ENCODE measurements around the gene RNF207.
A peak's percentile ranks its signal among the peaks of the same experiment; 100 is the strongest.
"Not testable (repeated sequence)": the region's sequence is repeated elsewhere in the genome, so short reads cannot be mapped to it uniquely, and the experiment has no call there.

The RNF207 gene

DNA sequence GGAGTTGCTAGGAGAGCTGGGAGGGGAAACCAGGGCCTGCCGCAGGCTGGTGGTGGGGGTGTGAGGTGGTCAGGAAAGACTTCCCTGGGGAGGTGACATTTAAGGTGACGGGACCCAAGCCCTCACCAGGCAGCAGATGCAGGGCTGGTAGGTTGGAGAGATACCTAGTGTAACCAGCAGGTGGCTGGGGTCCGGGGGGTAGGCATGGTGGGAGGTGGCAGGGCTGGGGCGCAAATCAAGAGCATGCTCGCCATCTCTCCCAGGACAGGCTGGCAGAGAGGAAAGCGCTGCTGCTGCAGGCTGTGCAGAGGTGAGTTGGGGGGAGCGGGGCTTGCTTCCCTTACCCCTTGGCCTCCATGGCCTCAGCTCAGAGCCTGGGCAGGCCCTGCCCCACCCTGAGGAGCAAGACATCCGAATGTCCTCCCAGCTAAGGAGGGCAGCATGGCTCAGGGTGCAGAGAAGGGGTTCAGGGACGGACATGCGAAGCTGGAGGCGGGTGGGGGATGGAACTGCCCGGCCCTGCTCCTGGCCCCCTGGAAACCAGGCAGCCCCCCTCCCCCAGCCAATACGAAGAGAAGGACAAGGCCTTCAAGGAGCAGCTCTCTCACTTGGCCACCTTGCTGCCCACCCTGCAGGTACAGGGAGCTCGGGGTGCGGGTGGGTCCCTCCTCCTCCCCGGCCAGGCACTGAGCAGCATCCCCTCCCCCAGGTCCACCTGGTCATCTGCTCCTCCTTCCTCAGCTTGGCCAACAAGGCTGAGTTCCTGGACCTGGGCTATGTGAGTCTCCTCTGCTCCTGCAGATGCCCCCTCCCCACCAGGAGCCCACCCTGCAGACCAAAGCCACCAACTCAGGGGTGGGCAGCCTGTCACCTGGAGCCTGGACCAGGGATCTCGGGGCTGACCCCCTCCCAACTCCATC lies 4.0 kb downstream of the RNF207 start:
- no peaks in the 10 kb centered on the region for H3K36me3 ChIP-seq
- H3K27me3 ChIP-seq = peaks cover 39 to 50% (median 46%) of the 10 kb centered on the region in 11 experiments
- H3K4me1 ChIP-seq = peaks cover 39 to 66% (median 60%) of the 10 kb centered on the region in 10 experiments
- H3K9ac ChIP-seq = peak overlapping the region in 5 of 11 experiments; percentile 28 to 59 (median 45); a peak in 5 of 22 replicates
- no peak overlapping the region for H3K27ac ChIP-seq
- H3K9me3 ChIP-seq (replicated peaks in 1 of 11) = peaks cover 0 to 11% (median 8%) of the 10 kb centered on the region in 11 experiments; a peak in 12 of 22 replicates
- H3K4me3 ChIP-seq = peak overlapping the region in 7 of 10 experiments; percentile 26 to 46 (median 39); a peak in 5 of 20 replicates
- TF ChIP-seq Cebpa-rat (IDR thresholded peaks at IDR 0.05) = no peak
- H3K4me2 ChIP-seq = peak overlapping the region; percentile 77 to 94 (median 86)
- H4K20me1 ChIP-seq = peaks cover 0 to 12% (median 0%) of the 10 kb centered on the region in 11 experiments; a peak in 3 of 22 replicates

DNA sequence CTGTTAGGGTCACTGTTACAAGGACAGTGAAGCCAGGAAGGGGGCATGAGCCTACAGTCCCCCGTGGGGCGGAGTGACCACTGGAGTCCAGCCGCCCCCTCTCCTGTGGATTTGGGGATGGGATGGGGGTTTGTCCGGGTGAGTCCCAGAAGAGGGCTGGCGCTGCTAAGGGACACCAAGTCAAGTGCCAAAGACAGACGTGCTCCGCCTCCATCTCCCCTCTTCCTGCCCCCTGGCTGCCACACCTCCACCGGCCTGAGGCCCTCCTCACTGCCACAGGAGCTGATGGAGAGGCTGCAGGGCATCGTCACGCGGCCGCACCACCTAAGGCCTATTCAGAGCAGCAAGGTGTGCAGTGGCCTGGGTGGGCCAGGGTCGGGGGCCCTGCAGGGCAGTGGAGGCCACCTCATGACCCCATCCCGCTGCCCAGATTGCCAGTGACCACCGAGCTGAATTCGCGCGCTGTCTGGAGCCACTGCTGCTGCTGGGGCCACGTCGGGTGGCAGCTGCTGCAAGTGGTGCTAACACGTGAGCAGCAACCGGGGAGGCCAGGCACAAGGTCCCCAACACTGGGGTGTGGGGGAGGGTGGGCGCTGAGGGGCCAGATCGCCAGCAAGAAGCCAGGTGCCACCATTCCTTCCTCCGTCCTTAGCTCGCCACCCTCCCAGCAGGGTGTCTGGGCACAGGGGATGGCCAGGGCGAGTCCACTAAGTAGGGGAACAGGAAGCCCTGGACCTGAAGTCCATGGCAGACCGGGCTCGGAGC lies 4.9 kb downstream of the RNF207 start:
- Histone ChIP-seq H3K9me3 (replicated peaks in 1 of 11) (peaks cover 0 to 11% (median 8%) of the 10 kb centered on the region in 11 experiments; a peak in 12 of 22 replicates), H3K4me3 (no peak overlapping the region), H3K27ac (no peak overlapping the region), H3K9ac (no peak overlapping the region), H4K20me1 (peaks cover 0 to 12% (median 0%) of the 10 kb centered on the region in 11 experiments; a peak in 3 of 22 replicates), H3K4me2 (peak overlapping the region in 8 of 11 experiments; percentile 80 to 94 (median 88); a peak in 12 of 22 replicates), H3K27me3 (peaks cover 30 to 41% (median 37%) of the 10 kb centered on the region in 11 experiments), H3K36me3 (no peaks in the 10 kb centered on the region), H3K4me1 (peaks cover 34 to 61% (median 54%) of the 10 kb centered on the region in 10 experiments)
- TF ChIP-seq Cebpa-rat (IDR thresholded peaks at IDR 0.05) = no peak

DNA sequence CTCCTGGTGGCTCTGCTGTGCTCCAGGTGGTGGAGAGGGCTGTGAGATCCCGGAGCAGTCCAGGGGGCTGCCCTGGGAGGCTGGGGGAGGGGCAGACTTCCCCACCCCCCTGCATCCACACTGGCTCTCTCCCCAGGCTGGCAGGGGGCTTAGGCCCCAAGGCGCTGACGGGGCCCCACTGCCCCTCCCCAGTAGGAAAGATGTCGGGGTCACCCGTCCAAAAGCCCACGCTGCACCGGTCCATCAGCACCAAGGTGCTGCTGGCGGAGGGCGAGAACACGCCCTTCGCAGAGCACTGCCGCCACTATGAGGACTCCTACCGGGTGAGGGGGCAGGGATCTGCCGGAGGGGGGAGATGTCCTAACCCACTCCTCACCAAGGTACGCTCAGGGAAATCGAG lies 5.8 kb downstream of the RNF207 start:
- Histone ChIP-seq H3K4me3 (no peak overlapping the region), H4K20me1 (peaks cover 0 to 12% (median 0%) of the 10 kb centered on the region in 11 experiments; a peak in 1 of 22 replicates), H3K27me3 (peaks cover 21 to 32% (median 28%) of the 10 kb centered on the region in 11 experiments), H3K9ac (0 out of 22 replicates have a peak overlapping the region, but pooled peaks of 1 of the 11 experiments have one; percentile 14), H3K36me3 (no peaks in the 10 kb centered on the region), H3K4me2 (peak overlapping the region; percentile 64 to 91 (median 80); a peak in 20 of 22 replicates), H3K4me1 (peaks cover 25 to 52% (median 46%) of the 10 kb centered on the region in 10 experiments), H3K9me3 (replicated peaks in 1 of 11) (peaks cover 0 to 11% (median 8%) of the 10 kb centered on the region in 11 experiments; a peak in 12 of 22 replicates), H3K27ac (no peak overlapping the region)
- TF ChIP-seq Cebpa-rat (IDR thresholded peaks at IDR 0.05) = no peak

DNA sequence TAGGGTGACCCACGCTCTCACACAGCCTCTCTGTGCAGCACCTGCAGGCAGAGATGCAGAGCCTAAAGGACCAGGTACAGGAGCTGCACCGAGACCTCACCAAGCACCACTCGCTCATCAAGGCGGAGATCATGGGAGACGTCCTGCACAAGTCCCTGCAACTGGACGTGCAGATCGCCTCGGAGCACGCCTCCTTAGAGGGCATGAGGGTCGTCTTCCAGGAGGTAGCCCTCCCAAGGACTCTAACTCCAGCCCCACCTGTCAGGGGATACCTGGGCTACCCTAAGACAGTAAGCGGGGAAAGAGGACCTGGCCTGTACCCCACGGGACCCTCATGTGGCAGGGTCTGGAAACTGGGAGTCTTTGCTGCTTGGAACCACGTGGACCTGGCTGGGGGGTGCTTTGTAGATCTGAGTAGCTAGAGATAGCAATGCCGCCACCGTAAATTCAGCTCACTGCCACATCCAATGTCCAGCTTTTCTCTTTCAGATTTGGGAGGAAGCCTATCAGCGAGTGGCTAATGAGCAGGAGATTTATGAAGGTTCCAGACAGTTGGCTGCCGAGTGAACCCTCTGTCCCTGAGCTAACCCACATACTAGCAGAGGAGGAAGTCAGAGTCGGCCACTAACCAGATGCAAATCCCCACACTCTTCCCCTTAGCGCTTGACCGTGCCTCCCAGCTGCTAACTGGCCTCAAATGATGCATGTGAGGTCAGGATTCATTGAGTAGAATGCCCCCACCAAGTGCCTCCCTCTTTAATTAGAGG lies 6.5 kb downstream of the RNF207 start:
- Histone ChIP-seq H4K20me1 (peaks cover 0 to 12% (median 0%) of the 10 kb centered on the region in 11 experiments; a peak in 1 of 22 replicates), H3K9ac (peak overlapping the region in 5 of 11 experiments; percentile 13 to 35 (median 25); a peak in 5 of 22 replicates), H3K4me1 (peaks cover 25 to 57% (median 50%) of the 10 kb centered on the region in 10 experiments), H3K27ac (peak overlapping the region in 3 of 11 experiments; percentile 17 to 34 (median 23); a peak in 2 of 22 replicates), H3K36me3 (no peaks in the 10 kb centered on the region), H3K27me3 (peaks cover 14 to 25% (median 21%) of the 10 kb centered on the region in 11 experiments), H3K9me3 (replicated peaks in 1 of 11) (peaks cover 0 to 11% (median 8%) of the 10 kb centered on the region in 11 experiments; a peak in 12 of 22 replicates), H3K4me3 (no peak overlapping the region), H3K4me2 (peak overlapping the region; percentile 64 to 91 (median 80))
- no peak for TF ChIP-seq Cebpa-rat (IDR thresholded peaks at IDR 0.05)

DNA sequence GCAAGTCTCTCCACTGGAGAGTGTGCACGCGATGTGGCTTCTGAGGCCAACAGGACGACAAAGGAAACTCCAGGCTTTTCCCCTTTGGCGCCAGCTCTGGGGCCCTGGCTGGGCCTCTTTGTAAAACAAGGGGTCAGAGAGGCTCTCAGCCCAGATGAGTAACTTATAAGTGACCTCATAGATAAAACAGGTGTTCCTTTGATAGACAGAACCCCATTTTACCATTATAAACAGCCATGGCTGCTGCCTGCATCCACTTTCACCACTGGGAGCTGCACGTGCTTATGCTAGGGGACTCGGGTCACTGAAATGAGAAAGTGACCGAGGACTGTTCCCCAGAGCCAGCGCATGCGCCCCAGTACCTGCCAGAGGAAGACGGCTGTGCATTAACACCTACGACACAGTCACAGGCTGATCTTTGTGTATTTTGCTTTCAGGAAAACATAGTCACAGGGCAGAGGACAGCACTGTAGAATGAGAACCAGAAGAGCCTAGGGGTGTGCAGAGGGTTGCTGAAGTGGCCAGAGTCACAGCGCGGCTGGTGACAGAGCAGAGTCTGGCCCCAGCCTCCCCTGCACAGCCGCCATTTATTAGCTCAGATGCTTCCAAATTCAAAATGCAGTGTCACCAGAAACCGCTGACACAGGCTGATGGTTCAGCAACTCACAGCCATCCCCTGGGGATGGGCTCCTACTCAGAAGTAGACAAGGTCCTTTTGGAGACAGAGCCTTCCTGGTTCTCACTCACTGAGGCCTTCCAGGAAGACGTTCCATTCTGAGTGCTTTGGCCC lies 12.7 kb downstream of the RNF207 start:
- H3K9me3 ChIP-seq (replicated peaks in 1 of 11) = peaks cover 0 to 10% (median 8%) of the 10 kb centered on the region in 11 experiments; a peak in 12 of 22 replicates
- H3K36me3 ChIP-seq = peaks cover 15 to 39% (median 34%) of the 10 kb centered on the region in 11 experiments
- H3K4me1 ChIP-seq = peaks cover 30 to 44% (median 36%) of the 10 kb centered on the region in 10 experiments
- H3K27me3 ChIP-seq = no peaks in the 10 kb centered on the region
- TF ChIP-seq Cebpa-rat (IDR thresholded peaks at IDR 0.05) = no peak
- H3K9ac ChIP-seq = peak overlapping the region in 9 of 11 experiments; percentile 44 to 75 (median 65); a peak in 18 of 22 replicates
- H3K27ac ChIP-seq = peak overlapping the region in 9 of 11 experiments; percentile 60 to 86 (median 81); a peak in 19 of 22 replicates
- H3K4me3 ChIP-seq = peak overlapping the region in 3 of 10 experiments; percentile 6 to 15 (median 9); a peak in 4 of 20 replicates
- H3K4me2 ChIP-seq = peak overlapping the region; percentile 54 to 93 (median 78)
- peaks cover 0 to 19% (median under 1%) of the 10 kb centered on the region in 11 experiments; a peak in 4 of 22 replicates for H4K20me1 ChIP-seq

DNA sequence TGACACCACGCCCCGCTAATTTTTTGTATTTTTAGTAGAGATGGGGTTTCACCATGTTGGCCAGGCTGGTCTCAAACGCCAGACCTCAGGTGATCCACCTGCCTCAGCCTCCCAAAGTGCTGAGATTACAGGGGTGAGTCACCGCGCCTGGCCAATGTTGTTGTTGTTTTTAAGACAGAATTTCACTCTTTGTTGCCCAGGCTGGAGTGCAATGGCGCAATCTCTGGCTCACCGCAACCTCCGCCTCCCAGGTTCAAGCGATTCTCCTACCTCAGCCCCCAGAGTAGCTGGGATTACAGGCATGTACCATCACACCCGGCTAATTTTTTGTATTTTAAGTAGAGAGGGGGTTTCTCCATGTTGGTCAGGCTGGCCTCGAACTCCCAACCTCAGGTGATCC lies 13.7 kb downstream of the RNF207 start:
- not testable (repeated sequence) for H3K4me3 ChIP-seq; H3K9me3 ChIP-seq (replicated peaks in 1 of 11); H3K27me3 ChIP-seq
- H3K4me1 ChIP-seq = peaks cover 30 to 44% (median 36%) of the 10 kb centered on the region in 10 experiments
- H3K4me2 ChIP-seq = peak overlapping the region in 10 of 11 experiments; percentile 71 to 93 (median 79); a peak in 20 of 22 replicates
- H3K27ac ChIP-seq = peak overlapping the region in 8 of 11 experiments; percentile 71 to 86 (median 82); a peak in 15 of 22 replicates
- peaks cover 0 to 26% (median 4%) of the 10 kb centered on the region in 11 experiments; a peak in 7 of 22 replicates for H4K20me1 ChIP-seq
- H3K36me3 ChIP-seq = peaks cover 26 to 50% (median 45%) of the 10 kb centered on the region in 11 experiments
- TF ChIP-seq Cebpa-rat (IDR thresholded peaks at IDR 0.05) = peak in 2 of 11 experiments; percentile 43 to 44; a peak in 4 of 22 replicates
- H3K9ac ChIP-seq = peak overlapping the region in 5 of 11 experiments; percentile 46 to 75 (median 65); a peak in 6 of 22 replicates

DNA sequence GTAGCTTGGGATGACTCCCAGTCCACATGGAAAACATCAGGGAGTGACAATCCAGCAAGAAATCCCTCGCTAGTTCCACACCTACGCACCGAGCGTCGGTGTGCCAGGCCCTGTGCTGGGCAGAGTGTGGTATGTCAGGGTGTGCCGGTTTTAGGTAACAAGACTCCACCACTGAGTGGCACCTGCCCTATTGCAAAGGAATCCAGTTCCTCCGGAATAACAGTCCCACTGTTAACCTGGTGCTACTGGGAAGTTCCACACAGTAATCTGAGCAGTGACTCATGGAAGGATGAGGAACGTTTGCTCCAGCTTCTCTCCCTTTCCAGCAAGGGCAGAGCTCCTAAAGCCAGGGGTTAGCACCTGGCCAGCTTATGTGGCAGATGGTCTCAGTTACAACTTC lies 14.3 kb downstream of the RNF207 start:
- Histone ChIP-seq H3K9me3 (replicated peaks in 1 of 11) (no peaks in the 10 kb centered on the region), H3K4me2 (peak overlapping the region in 7 of 11 experiments; percentile 75 to 93 (median 86); a peak in 7 of 22 replicates), H3K36me3 (peaks cover 32 to 56% (median 51%) of the 10 kb centered on the region in 11 experiments), H3K4me3 (no peak overlapping the region), H3K9ac (no peak overlapping the region; a peak in 1 of 22 replicates), H3K27ac (peak overlapping the region in 6 of 11 experiments; percentile 71 to 86 (median 82); a peak in 4 of 22 replicates), H3K4me1 (peaks cover 30 to 44% (median 35%) of the 10 kb centered on the region in 10 experiments), H3K27me3 (no peaks in the 10 kb centered on the region), H4K20me1 (peaks cover 0 to 32% (median 6%) of the 10 kb centered on the region in 11 experiments; a peak in 9 of 22 replicates)
- no peak for TF ChIP-seq Cebpa-rat (IDR thresholded peaks at IDR 0.05)
